ENCODE measurements around the gene STARD5. TPM values are rescaled to one million over a fixed set of nuclear protein-coding genes. Genes with fewer than 3 reads are reported as not detected.

The STARD5 gene
- polyA plus RNA-seq, 1 experiment = 5.9 TPM

- CTCF ChIA-PET = no interaction called here
Measured at GRCh38 chr15:81346611-81347010, 22.7 kb upstream of the STARD5 start.

DNA sequence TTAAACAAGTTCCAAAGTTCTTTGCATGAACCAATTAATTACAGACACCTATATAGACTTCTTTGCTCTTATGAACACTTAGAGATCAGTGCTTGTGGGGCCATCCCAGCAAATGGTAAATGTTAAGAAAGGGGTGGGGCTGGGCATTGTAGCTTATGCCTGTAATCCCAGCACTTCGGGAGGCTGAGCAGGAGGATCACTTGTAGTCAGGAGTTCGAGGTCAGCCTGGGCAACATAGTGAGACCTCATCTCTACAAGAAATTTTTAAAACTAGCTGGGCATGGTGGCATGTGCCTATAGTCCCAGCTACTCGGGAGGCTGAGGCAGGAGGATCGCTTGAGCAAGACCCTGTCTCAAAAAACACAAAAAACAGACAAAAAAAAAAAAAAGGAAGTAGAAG, 19.4 kb upstream of the STARD5 start:
- ChIA-PET CTCF (interaction anchor here (1.4 to 4.5 kb wide), 4 partner anchors 13 to 77 kb away, joined by 4 to 20 read pairs (median 8); no protein-coding TSS in a partner anchor), POLR2A (no interaction called here)
- Histone ChIP-seq H3K36me3 (ENCODE audit: control insufficient read depth, insufficient read depth, low read length) (no peaks in the 10 kb centered on the region), H3K27me3 (ENCODE audit: control insufficient read depth, insufficient read depth, low read length) (no peaks in the 10 kb centered on the region), H3K4me3 (ENCODE audit: low read depth, low read length) (no peak overlapping the region)
- DNase-seq (ENCODE audit: low read depth) = no peak
- TF ChIP-seq CTCF (IDR thresholded peaks at IDR 0.05; ENCODE audit: insufficient read depth, low read depth, low read length) = no peak

More at GRCh38 chr15:81346611-81347010, 22.7 kb upstream of the STARD5 start:
- POLR2A ChIA-PET = interaction anchor here (0.5 kb wide), 1 partner anchor 604 kb away, joined by 3 read pairs; no protein-coding TSS in a partner anchor
- no peak for TF ChIP-seq CTCF (IDR thresholded peaks at IDR 0.05; ENCODE audit: insufficient read depth, low read depth, low read length)
- Histone ChIP-seq H3K4me3 (ENCODE audit: low read depth, low read length) (no peak overlapping the region), H3K36me3 (ENCODE audit: control insufficient read depth, insufficient read depth, low read length) (no peaks in the 10 kb centered on the region), H3K27me3 (ENCODE audit: control insufficient read depth, insufficient read depth, low read length) (no peaks in the 10 kb centered on the region)
- DNase-seq (ENCODE audit: low read depth) = no peak

DNA sequence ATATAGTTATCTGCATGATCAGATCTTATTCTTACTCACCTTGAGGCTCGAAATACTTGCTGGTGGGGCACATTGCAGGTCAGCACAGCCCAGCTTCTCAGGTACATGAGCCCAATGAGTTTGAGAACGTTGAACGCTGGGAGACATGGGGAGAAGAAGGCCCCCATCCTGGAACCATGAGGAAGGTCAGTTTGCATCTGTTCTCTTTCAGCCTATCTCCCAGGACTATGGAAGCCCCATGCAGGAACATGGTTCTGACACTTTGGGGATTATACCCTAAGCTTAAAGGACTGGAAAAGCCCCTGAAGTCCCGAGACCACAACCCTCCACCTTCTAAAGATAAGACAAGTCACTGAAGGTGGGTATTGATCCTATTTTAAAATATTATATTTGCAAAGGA, 17.4 kb upstream of the STARD5 start:
- no peaks in the 10 kb centered on the region for H3K36me3 ChIP-seq (ENCODE audit: control insufficient read depth, insufficient read depth, low read length)
- no peak overlapping the region for H3K4me3 ChIP-seq (ENCODE audit: low read depth, low read length)
- no peak for DNase-seq (ENCODE audit: low read depth)
- ChIA-PET CTCF (interaction anchor here (2.5 to 4.5 kb wide), 2 partner anchors 15 to 66 kb away, joined by 11 to 20 read pairs; no protein-coding TSS in a partner anchor), POLR2A (no interaction called here)
- H3K27me3 ChIP-seq (ENCODE audit: control insufficient read depth, insufficient read depth, low read length) = no peaks in the 10 kb centered on the region
- no peak for TF ChIP-seq CTCF (IDR thresholded peaks at IDR 0.05; ENCODE audit: insufficient read depth, low read depth, low read length)

DNA sequence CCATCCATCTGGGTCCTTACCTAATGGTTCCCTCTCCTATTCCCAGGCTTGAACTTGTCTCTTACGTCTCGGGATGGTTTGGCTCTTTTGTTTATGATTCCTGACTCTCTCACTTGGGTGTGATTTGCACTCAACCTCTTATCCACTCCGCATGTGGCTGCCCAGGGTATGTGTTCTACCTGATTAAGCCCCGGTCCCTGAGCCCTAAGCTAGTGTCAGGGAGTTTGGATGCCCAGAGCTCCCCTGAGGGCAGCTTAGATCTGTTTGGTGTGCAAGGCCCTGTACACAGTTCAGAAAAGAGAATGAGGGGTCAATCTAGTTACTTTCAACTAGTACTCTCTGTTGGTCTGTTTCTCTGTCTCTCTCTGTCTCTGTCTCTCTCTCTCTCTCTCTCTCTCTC, 15.9 kb upstream of the STARD5 start:
- ChIA-PET CTCF (no interaction called here), POLR2A (no interaction called here)
- H3K36me3 ChIP-seq (ENCODE audit: control insufficient read depth, insufficient read depth, low read length) = no peaks in the 10 kb centered on the region
- H3K4me3 ChIP-seq (ENCODE audit: low read depth, low read length) = no peak overlapping the region
- TF ChIP-seq CTCF (IDR thresholded peaks at IDR 0.05; ENCODE audit: insufficient read depth, low read depth, low read length) = no peak
- no peaks in the 10 kb centered on the region for H3K27me3 ChIP-seq (ENCODE audit: control insufficient read depth, insufficient read depth, low read length)
- DNase-seq (ENCODE audit: low read depth) = no peak

DNA sequence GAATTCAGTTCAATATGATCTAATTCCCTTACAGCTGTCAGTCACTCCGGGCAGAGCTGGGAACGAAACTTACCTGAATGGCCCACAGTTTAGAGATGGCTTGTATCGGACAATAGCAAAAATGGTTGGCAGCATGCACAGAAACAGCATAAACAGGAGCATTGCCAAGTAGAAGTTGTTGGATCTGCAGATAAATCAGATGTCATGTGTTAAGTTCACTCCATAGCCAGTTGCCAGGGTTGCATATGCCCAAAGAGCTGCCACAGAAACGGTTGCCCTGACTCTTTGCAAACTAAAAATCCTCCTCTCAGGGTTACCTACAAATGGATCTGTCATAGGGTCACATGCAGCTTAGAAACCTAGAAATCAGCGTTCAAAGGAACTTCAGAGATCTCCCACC, 15.4 kb upstream of the STARD5 start:
- POLR2A ChIA-PET = no interaction called here
- DNase-seq (ENCODE audit: low read depth) = no peak
- Histone ChIP-seq H3K36me3 (ENCODE audit: control insufficient read depth, insufficient read depth, low read length) (no peaks in the 10 kb centered on the region), H3K4me3 (ENCODE audit: low read depth, low read length) (no peak overlapping the region), H3K27me3 (ENCODE audit: control insufficient read depth, insufficient read depth, low read length) (no peaks in the 10 kb centered on the region)
- CTCF ChIA-PET = interaction anchor here (1.5 to 5.1 kb wide), 2 partner anchors 65 to 72 kb away, joined by 4 to 53 read pairs; no protein-coding TSS in a partner anchor
- TF ChIP-seq CTCF (IDR thresholded peaks at IDR 0.05; ENCODE audit: insufficient read depth, low read depth, low read length) = no peak

All from BJ (cell line).